Neural crest cell (in vitro differentiated cells): ENCODE measurements around the gene LDLRAD2. TPM values are rescaled to one million over a fixed set of nuclear protein-coding genes. Genes with fewer than 3 reads are reported as not detected.
"Not testable (repeated sequence)": the region's sequence is repeated elsewhere in the genome, so short reads cannot be mapped to it uniquely, and the experiment has no call there.

ENCODE experiments used
- DNase-seq: peaks from one replicate; pipeline ENCODE4 v3.0.0; 2021; ENCODE audit warnings: low read depth, mixed read lengths, low spot score
- H3K27ac Mint-ChIP-seq: one replicate; pipeline ENCODE4 v1.8.0; 2021; ENCODE audit warnings: mild to moderate bottlenecking, mixed read lengths; ENCODE audit not compliant: unreplicated experiment
- H3K27me3 Mint-ChIP-seq: 2 replicates; pipeline ENCODE4 v1.8.0; 2021; ENCODE audit warnings: low read depth, mild to moderate bottlenecking, mixed read lengths
- H3K36me3 Mint-ChIP-seq: 2 replicates; pipeline ENCODE4 v1.8.0; 2021; ENCODE audit warnings: low read depth, mild to moderate bottlenecking, mixed read lengths
- H3K4me1 Mint-ChIP-seq: 2 replicates; pipeline ENCODE4 v1.8.0; 2021; ENCODE audit warnings: mixed read lengths
- H3K4me3 Mint-ChIP-seq: one replicate; pipeline ENCODE4 v1.8.0; 2021; ENCODE audit warnings: mild to moderate bottlenecking, mixed read lengths
- H3K9me3 Mint-ChIP-seq: 2 replicates; pipeline ENCODE4 v1.8.0; 2021; ENCODE audit warnings: mixed read lengths
- CTCF ChIP-seq: fragments of 200-600 bp; sonication (generic); conservative IDR thresholded peaks from 2 replicates; pipeline ENCODE4 v1.5.0; 2021; ENCODE audit warnings: antibody characterized with exemption, mild to moderate bottlenecking
- total RNA-seq: library from RNA; stranded (reverse); gene quantifications from 2 replicates; pipeline ENCODE4 v1.2.1, GENCODE V29; 2021

The LDLRAD2 gene
- total RNA-seq, 1 donor from 2014 or later, result 0.40 TPM

- no peak overlapping the region for H3K4me3 Mint-ChIP-seq
- H3K27ac Mint-ChIP-seq, result no peak overlapping the region
- no peaks in the 10 kb centered on the region for H3K27me3 Mint-ChIP-seq
- peaks cover 9% of the 10 kb centered on the region for H3K4me1 Mint-ChIP-seq
- no peak for TF ChIP-seq CTCF
- no peaks in the 10 kb centered on the region for H3K9me3 Mint-ChIP-seq
- H3K36me3 Mint-ChIP-seq, result no peaks in the 10 kb centered on the region
- DNase-seq, result no peak
Measured at GRCh38 chr1:21770201-21770600, 41.9 kb upstream of the LDLRAD2 start.

- not testable (repeated sequence) for DNase-seq, H3K4me3 Mint-ChIP-seq, H3K9me3 Mint-ChIP-seq, H3K27ac Mint-ChIP-seq, H3K27me3 Mint-ChIP-seq, H3K36me3 Mint-ChIP-seq
- peaks cover 10% of the 10 kb centered on the region for H3K4me1 Mint-ChIP-seq
Measured at GRCh38 chr1:21770602-21771001, 41.5 kb upstream of the LDLRAD2 start.

- DNase-seq, H3K36me3 Mint-ChIP-seq, H3K9me3 Mint-ChIP-seq, H3K27me3 Mint-ChIP-seq, H3K27ac Mint-ChIP-seq, H3K4me3 Mint-ChIP-seq: not testable (repeated sequence)
- peaks cover 17% of the 10 kb centered on the region for H3K4me1 Mint-ChIP-seq
Measured at GRCh38 chr1:21771672-21772071, 40.4 kb upstream of the LDLRAD2 start.

- H3K4me3 Mint-ChIP-seq, result no peak overlapping the region
- no peak overlapping the region for H3K27ac Mint-ChIP-seq
- peaks cover 5% of the 10 kb centered on the region for H3K9me3 Mint-ChIP-seq
- no peaks in the 10 kb centered on the region for H3K27me3 Mint-ChIP-seq
- DNase-seq, result no peak
- no peaks in the 10 kb centered on the region for H3K36me3 Mint-ChIP-seq
- H3K4me1 Mint-ChIP-seq, result peaks cover 20% of the 10 kb centered on the region
- no peak for TF ChIP-seq CTCF
Measured at GRCh38 chr1:21773585-21773984, 38.5 kb upstream of the LDLRAD2 start.

GRCh38 chr1:21774835-21775549 lies 37.1 kb upstream of the LDLRAD2 start:
- peaks cover 20% of the 10 kb centered on the region for H3K4me1 Mint-ChIP-seq
- no peak for DNase-seq
- no peak overlapping the region for H3K4me3 Mint-ChIP-seq
- H3K9me3 Mint-ChIP-seq, result peaks cover 5% of the 10 kb centered on the region
- no peaks in the 10 kb centered on the region for H3K36me3 Mint-ChIP-seq
- H3K27ac Mint-ChIP-seq, result no peak overlapping the region
- no peak for TF ChIP-seq CTCF
- no peaks in the 10 kb centered on the region for H3K27me3 Mint-ChIP-seq

GRCh38 chr1:21775550-21775914 lies 36.5 kb upstream of the LDLRAD2 start:
- Mint-ChIP-seq H3K9me3 (peaks cover 5% of the 10 kb centered on the region), H3K27ac (no peak overlapping the region), H3K27me3 (no peaks in the 10 kb centered on the region), H3K4me3 (no peak overlapping the region), H3K4me1 (peaks cover 23% of the 10 kb centered on the region), H3K36me3 (no peaks in the 10 kb centered on the region)
- no peak for TF ChIP-seq CTCF
- no peak for DNase-seq
